ENCODE data around the gene PAAF1. TPM values are rescaled to one million over a fixed set of nuclear protein-coding genes. Genes with fewer than 3 reads are reported as not detected.

PAAF1 gene
- 24.6 TPM for polyA plus RNA-seq (2013, experiment 1 of 2)
- polyA plus RNA-seq (2013, experiment 2 of 2): 26.3 TPM

GRCh38 chr11:73876424-73877310 lies at the start of gene PAAF1, which contains the start of gene COA4:
Gene PAAF1 (plus strand): TSS chr11:73876999. CDS start chr11:73877022, 23 bp downstream.
Gene COA4 (minus strand): TSS chr11:73876846. CDS start chr11:73873378, 3,468 bp downstream.
- Histone ChIP-seq H3K36me3 (ENCODE audit: control insufficient read depth, insufficient read depth, low read length) (peaks cover 45% of the 10 kb centered on the region), H3K9me3 (ENCODE audit: control insufficient read depth, low read length) (no peaks in the 10 kb centered on the region), H3K27ac (ENCODE audit: low read depth, low read length, severe bottlenecking) (peak within 1 kb of the TSS; percentile 89), H3K4me1 (ENCODE audit: control insufficient read depth, insufficient read depth, low read length, poor library complexity, severe bottlenecking) (no peaks in the 10 kb centered on the region), H3K4me3 (ENCODE audit: extremely low read depth, insufficient read depth, low read length, poor library complexity, severe bottlenecking) (peak within 1 kb of the TSS; percentile 72)
- WGBS, 2 experiments (ENCODE audit: insufficient coverage in 2 of 2): 0 to 1% methylated on average over 51 to 55 of the region's 57 CpGs

- H3K27ac ChIP-seq (ENCODE audit: low read depth, low read length, severe bottlenecking): no peak overlapping the region
- H3K4me1 ChIP-seq (ENCODE audit: control insufficient read depth, insufficient read depth, low read length, poor library complexity, severe bottlenecking): no peaks in the 10 kb centered on the region
- WGBS, 2 experiments (ENCODE audit: insufficient coverage in 2 of 2): 75% methylated on average over 1 of the region's 1 CpG; no CpG with 5 or more reads in 1 of the 2 experiments
- peaks cover 25% of the 10 kb centered on the region for H3K36me3 ChIP-seq (ENCODE audit: control insufficient read depth, insufficient read depth, low read length)
- no peak overlapping the region for H3K4me3 ChIP-seq (ENCODE audit: extremely low read depth, insufficient read depth, low read length, poor library complexity, severe bottlenecking)
- H3K9me3 ChIP-seq (ENCODE audit: control insufficient read depth, low read length): no peaks in the 10 kb centered on the region
Measured at GRCh38 chr11:73830261-73830660, 46.5 kb upstream of the PAAF1 start.

- Histone ChIP-seq H3K27ac (ENCODE audit: low read depth, low read length, severe bottlenecking) (no peak overlapping the region), H3K4me1 (ENCODE audit: control insufficient read depth, insufficient read depth, low read length, poor library complexity, severe bottlenecking) (peaks cover under 1% of the 10 kb centered on the region), H3K4me3 (ENCODE audit: extremely low read depth, insufficient read depth, low read length, poor library complexity, severe bottlenecking) (no peak overlapping the region), H3K9me3 (ENCODE audit: control insufficient read depth, low read length) (no peaks in the 10 kb centered on the region), H3K36me3 (ENCODE audit: control insufficient read depth, insufficient read depth, low read length) (peaks cover 5% of the 10 kb centered on the region)
- WGBS, 2 experiments (ENCODE audit: insufficient coverage in 2 of 2): no CpG with 5 or more reads among the region's 2 CpGs
Measured at GRCh38 chr11:73833067-73833466, 43.7 kb upstream of the PAAF1 start.

- H3K36me3 ChIP-seq (ENCODE audit: control insufficient read depth, insufficient read depth, low read length): peaks cover 13% of the 10 kb centered on the region
- H3K27ac ChIP-seq (ENCODE audit: low read depth, low read length, severe bottlenecking): peak overlapping the region; percentile 51
- peaks cover 11% of the 10 kb centered on the region for H3K4me1 ChIP-seq (ENCODE audit: control insufficient read depth, insufficient read depth, low read length, poor library complexity, severe bottlenecking)
- no peaks in the 10 kb centered on the region for H3K9me3 ChIP-seq (ENCODE audit: control insufficient read depth, low read length)
- WGBS, 2 experiments (ENCODE audit: insufficient coverage in 2 of 2): 64 to 72% methylated on average over 1 to 2 of the region's 3 CpGs
- H3K4me3 ChIP-seq (ENCODE audit: extremely low read depth, insufficient read depth, low read length, poor library complexity, severe bottlenecking): no peak overlapping the region
Measured at GRCh38 chr11:73838443-73839122, 38.2 kb upstream of the PAAF1 start.

- Histone ChIP-seq H3K9me3 (ENCODE audit: control insufficient read depth, low read length) (no peaks in the 10 kb centered on the region), H3K36me3 (ENCODE audit: control insufficient read depth, insufficient read depth, low read length) (peaks cover 18% of the 10 kb centered on the region), H3K4me1 (ENCODE audit: control insufficient read depth, insufficient read depth, low read length, poor library complexity, severe bottlenecking) (peaks cover 11% of the 10 kb centered on the region), H3K27ac (ENCODE audit: low read depth, low read length, severe bottlenecking) (no peak overlapping the region), H3K4me3 (ENCODE audit: extremely low read depth, insufficient read depth, low read length, poor library complexity, severe bottlenecking) (no peak overlapping the region)
Measured at GRCh38 chr11:73839123-73839457, 37.7 kb upstream of the PAAF1 start.

GRCh38 chr11:73851046-73851764 lies 25.6 kb upstream of the PAAF1 start:
- peaks cover 8% of the 10 kb centered on the region for H3K36me3 ChIP-seq (ENCODE audit: control insufficient read depth, insufficient read depth, low read length)
- H3K4me3 ChIP-seq (ENCODE audit: extremely low read depth, insufficient read depth, low read length, poor library complexity, severe bottlenecking): no peak overlapping the region
- H3K4me1 ChIP-seq (ENCODE audit: control insufficient read depth, insufficient read depth, low read length, poor library complexity, severe bottlenecking): no peaks in the 10 kb centered on the region
- no peaks in the 10 kb centered on the region for H3K9me3 ChIP-seq (ENCODE audit: control insufficient read depth, low read length)
- no peak overlapping the region for H3K27ac ChIP-seq (ENCODE audit: low read depth, low read length, severe bottlenecking)
- WGBS, 2 experiments (ENCODE audit: insufficient coverage in 2 of 2): no CpG with 5 or more reads among the region's 3 CpGs

GRCh38 chr11:73852049-73852448 lies 24.8 kb upstream of the PAAF1 start:
- Histone ChIP-seq H3K27ac (ENCODE audit: low read depth, low read length, severe bottlenecking) (no peak overlapping the region), H3K9me3 (ENCODE audit: control insufficient read depth, low read length) (no peaks in the 10 kb centered on the region), H3K36me3 (ENCODE audit: control insufficient read depth, insufficient read depth, low read length) (peaks cover 5% of the 10 kb centered on the region), H3K4me3 (ENCODE audit: extremely low read depth, insufficient read depth, low read length, poor library complexity, severe bottlenecking) (no peak overlapping the region), H3K4me1 (ENCODE audit: control insufficient read depth, insufficient read depth, low read length, poor library complexity, severe bottlenecking) (no peaks in the 10 kb centered on the region)
- WGBS, 2 experiments (ENCODE audit: insufficient coverage in 2 of 2): 100% methylated on average over 2 of the region's 3 CpGs

GRCh38 chr11:73854680-73855079 lies 22.1 kb upstream of the PAAF1 start:
- Histone ChIP-seq H3K27ac (ENCODE audit: low read depth, low read length, severe bottlenecking) (no peak overlapping the region), H3K4me3 (ENCODE audit: extremely low read depth, insufficient read depth, low read length, poor library complexity, severe bottlenecking) (no peak overlapping the region), H3K36me3 (ENCODE audit: control insufficient read depth, insufficient read depth, low read length) (peaks cover 9% of the 10 kb centered on the region), H3K4me1 (ENCODE audit: control insufficient read depth, insufficient read depth, low read length, poor library complexity, severe bottlenecking) (no peaks in the 10 kb centered on the region), H3K9me3 (ENCODE audit: control insufficient read depth, low read length) (no peaks in the 10 kb centered on the region)
- 100% methylated on average over 1 of the region's 1 CpG; no CpG with 5 or more reads in 1 of the 2 experiments for WGBS, 2 experiments (ENCODE audit: insufficient coverage in 2 of 2)

- no peak overlapping the region for H3K4me3 ChIP-seq (ENCODE audit: extremely low read depth, insufficient read depth, low read length, poor library complexity, severe bottlenecking)
- 100% methylated on average over 1 of the region's 1 CpG; no CpG with 5 or more reads in 1 of the 2 experiments for WGBS, 2 experiments (ENCODE audit: insufficient coverage in 2 of 2)
- no peaks in the 10 kb centered on the region for H3K9me3 ChIP-seq (ENCODE audit: control insufficient read depth, low read length)
- H3K27ac ChIP-seq (ENCODE audit: low read depth, low read length, severe bottlenecking): no peak overlapping the region
- H3K4me1 ChIP-seq (ENCODE audit: control insufficient read depth, insufficient read depth, low read length, poor library complexity, severe bottlenecking): no peaks in the 10 kb centered on the region
- peaks cover 6% of the 10 kb centered on the region for H3K36me3 ChIP-seq (ENCODE audit: control insufficient read depth, insufficient read depth, low read length)
Measured at GRCh38 chr11:73856031-73856567, 20.7 kb upstream of the PAAF1 start.

GRCh38 chr11:73859671-73860070 lies 17.1 kb upstream of the PAAF1 start:
- Histone ChIP-seq H3K9me3 (ENCODE audit: control insufficient read depth, low read length) (no peaks in the 10 kb centered on the region), H3K4me3 (ENCODE audit: extremely low read depth, insufficient read depth, low read length, poor library complexity, severe bottlenecking) (no peak overlapping the region), H3K4me1 (ENCODE audit: control insufficient read depth, insufficient read depth, low read length, poor library complexity, severe bottlenecking) (no peaks in the 10 kb centered on the region), H3K27ac (ENCODE audit: low read depth, low read length, severe bottlenecking) (no peak overlapping the region), H3K36me3 (ENCODE audit: control insufficient read depth, insufficient read depth, low read length) (peaks cover 20% of the 10 kb centered on the region)
- 86 to 92% methylated on average over 1 to 2 of the region's 2 CpGs for WGBS, 2 experiments (ENCODE audit: insufficient coverage in 2 of 2)
